ENCODE results near the gene INSC. TPM values are rescaled to one million over a fixed set of nuclear protein-coding genes. Genes with fewer than 3 reads are reported as not detected.

Gene INSC
- total RNA-seq, 2 experiments from 2014 or later: not detected

GRCh38 chr11:15282754-15283153 is 168.0 kb downstream of the INSC start:
- POLR2A ChIA-PET: no interaction called here
- intact Hi-C loops (cut with DNase I, micrococcal nuclease): no loop called here
- H3K27ac ChIP-seq (ENCODE audit: low read depth in 1 of 2, low read length in 2 of 2): no peak overlapping the region
- Mint-ChIP-seq H3K4me1 (ENCODE audit: low read depth) (no peaks in the 10 kb centered on the region), H3K27me3 (peaks cover 16% of the 10 kb centered on the region), H3K36me3 (ENCODE audit: low read depth) (no peaks in the 10 kb centered on the region), H3K9me3 (no peaks in the 10 kb centered on the region), H3K4me3 (no peak overlapping the region), H3K27ac (no peak overlapping the region)
- H3K27me3 ChIP-seq (ENCODE audit: control insufficient read depth in 1 of 2, insufficient read depth in 2 of 2, low read length in 2 of 2): peaks cover 2 to 8% of the 10 kb centered on the region in 2 experiments
- H3K4me1 ChIP-seq (ENCODE audit: insufficient read depth, low read length): no peaks in the 10 kb centered on the region
- CTCF ChIA-PET: no interaction called here
- no peak for ATAC-seq (ENCODE audit: poor library complexity)
- no peak for DNase-seq
- no peak overlapping the region for H3K4me3 ChIP-seq (ENCODE audit: low read length)
- H3K36me3 ChIP-seq (ENCODE audit: insufficient read depth, low read length): no peaks in the 10 kb centered on the region
- no peaks in the 10 kb centered on the region for H3K9me3 ChIP-seq (ENCODE audit: control insufficient read depth in 1 of 2, insufficient read depth in 1 of 2, low read length in 2 of 2)
- TF ChIP-seq CTCF (IDR thresholded peaks at IDR 0.05): no peak

GRCh38 chr11:15286465-15286864 is 171.7 kb downstream of the INSC start:
- Mint-ChIP-seq H3K27ac (no peak overlapping the region), H3K9me3 (no peaks in the 10 kb centered on the region), H3K27me3 (peaks cover 15% of the 10 kb centered on the region), H3K4me3 (no peak overlapping the region), H3K36me3 (ENCODE audit: low read depth) (no peaks in the 10 kb centered on the region), H3K4me1 (ENCODE audit: low read depth) (no peaks in the 10 kb centered on the region)
- Histone ChIP-seq H3K27me3 (ENCODE audit: control insufficient read depth in 1 of 2, insufficient read depth in 2 of 2, low read length in 2 of 2) (peaks cover 2 to 8% of the 10 kb centered on the region in 2 experiments), H3K36me3 (ENCODE audit: insufficient read depth, low read length) (no peaks in the 10 kb centered on the region), H3K4me1 (ENCODE audit: insufficient read depth, low read length) (no peaks in the 10 kb centered on the region), H3K9me3 (ENCODE audit: control insufficient read depth in 1 of 2, insufficient read depth in 1 of 2, low read length in 2 of 2) (no peaks in the 10 kb centered on the region), H3K4me3 (ENCODE audit: low read length) (no peak overlapping the region), H3K27ac (ENCODE audit: low read depth in 1 of 2, low read length in 2 of 2) (no peak overlapping the region)
- ATAC-seq (ENCODE audit: poor library complexity) (no peak), DNase-seq (no peak)
- ChIA-PET CTCF (no interaction called here), POLR2A (no interaction called here)
- intact Hi-C loops (cut with DNase I, micrococcal nuclease): no loop called here
- no peak for TF ChIP-seq CTCF (IDR thresholded peaks at IDR 0.05)

- Mint-ChIP-seq H3K4me3 (no peak overlapping the region), H3K27me3 (peaks cover 6% of the 10 kb centered on the region), H3K27ac (no peak overlapping the region), H3K36me3 (ENCODE audit: low read depth) (no peaks in the 10 kb centered on the region), H3K4me1 (ENCODE audit: low read depth) (no peaks in the 10 kb centered on the region), H3K9me3 (no peaks in the 10 kb centered on the region)
- intact Hi-C loops (cut with DNase I, micrococcal nuclease): no loop called here
- Histone ChIP-seq H3K9me3 (ENCODE audit: control insufficient read depth in 1 of 2, insufficient read depth in 1 of 2, low read length in 2 of 2) (no peaks in the 10 kb centered on the region), H3K27me3 (ENCODE audit: control insufficient read depth in 1 of 2, insufficient read depth in 2 of 2, low read length in 2 of 2) (peaks cover 0 to 2% of the 10 kb centered on the region in 2 experiments), H3K36me3 (ENCODE audit: insufficient read depth, low read length) (no peaks in the 10 kb centered on the region), H3K27ac (ENCODE audit: low read depth in 1 of 2, low read length in 2 of 2) (no peak overlapping the region), H3K4me3 (ENCODE audit: low read length) (no peak overlapping the region), H3K4me1 (ENCODE audit: insufficient read depth, low read length) (no peaks in the 10 kb centered on the region)
- no peak for ATAC-seq (ENCODE audit: poor library complexity)
- no peak for TF ChIP-seq CTCF (IDR thresholded peaks at IDR 0.05)
- ChIA-PET POLR2A (no interaction called here), CTCF (no interaction called here)
- DNase-seq: no peak
Measured at GRCh38 chr11:15288863-15289262, 174.1 kb downstream of the INSC start.
